Activated gamma-delta T cell (primary cell): ENCODE measurements around the gene SKI.

ENCODE experiments used
- DNase-seq: peaks from one replicate; lab custom pipeline; 2025; lab: John Stamatoyannopoulos, UW

Gene SKI

GRCh38 chr1:2274929-2275475 lies 46.9 kb downstream of the SKI start:
- no peak for DNase-seq

DNA sequence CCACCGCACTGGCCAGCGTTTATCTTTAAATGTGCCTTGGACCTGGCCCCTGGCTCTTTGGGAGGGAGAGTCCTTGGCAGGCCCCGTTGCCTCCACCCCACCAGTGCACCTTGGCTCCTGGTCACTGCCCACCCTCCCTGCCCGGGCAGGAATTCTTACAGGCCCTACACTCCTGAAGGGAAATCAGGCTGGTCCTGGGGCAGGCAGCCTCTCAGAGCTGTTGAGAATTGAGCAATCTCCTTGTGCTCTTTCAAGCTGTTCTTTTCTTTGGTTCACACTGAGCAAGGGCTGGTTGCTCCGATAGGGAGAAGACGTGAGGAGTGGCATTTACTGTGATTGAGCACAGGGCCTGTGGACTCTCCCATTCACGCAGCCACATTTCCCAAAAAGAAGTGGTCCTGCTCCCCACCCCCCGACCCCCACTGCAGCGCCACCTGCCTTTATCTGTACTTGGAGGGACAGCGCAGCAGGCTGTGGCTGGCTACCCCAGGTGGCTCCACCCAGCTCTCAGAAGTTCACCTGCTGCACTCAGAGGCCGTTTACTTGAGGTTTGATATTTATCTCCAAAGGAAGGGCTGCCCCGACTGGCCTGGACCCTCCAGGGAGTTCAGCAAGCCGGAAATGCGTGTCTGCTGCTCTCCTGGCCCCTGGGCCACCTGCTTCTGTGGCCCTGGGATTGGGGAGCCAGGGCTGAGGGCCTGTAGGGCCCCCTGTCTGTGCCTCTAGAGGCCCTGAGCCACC lies 47.8 kb downstream of the SKI start:
- no peak for DNase-seq

DNA sequence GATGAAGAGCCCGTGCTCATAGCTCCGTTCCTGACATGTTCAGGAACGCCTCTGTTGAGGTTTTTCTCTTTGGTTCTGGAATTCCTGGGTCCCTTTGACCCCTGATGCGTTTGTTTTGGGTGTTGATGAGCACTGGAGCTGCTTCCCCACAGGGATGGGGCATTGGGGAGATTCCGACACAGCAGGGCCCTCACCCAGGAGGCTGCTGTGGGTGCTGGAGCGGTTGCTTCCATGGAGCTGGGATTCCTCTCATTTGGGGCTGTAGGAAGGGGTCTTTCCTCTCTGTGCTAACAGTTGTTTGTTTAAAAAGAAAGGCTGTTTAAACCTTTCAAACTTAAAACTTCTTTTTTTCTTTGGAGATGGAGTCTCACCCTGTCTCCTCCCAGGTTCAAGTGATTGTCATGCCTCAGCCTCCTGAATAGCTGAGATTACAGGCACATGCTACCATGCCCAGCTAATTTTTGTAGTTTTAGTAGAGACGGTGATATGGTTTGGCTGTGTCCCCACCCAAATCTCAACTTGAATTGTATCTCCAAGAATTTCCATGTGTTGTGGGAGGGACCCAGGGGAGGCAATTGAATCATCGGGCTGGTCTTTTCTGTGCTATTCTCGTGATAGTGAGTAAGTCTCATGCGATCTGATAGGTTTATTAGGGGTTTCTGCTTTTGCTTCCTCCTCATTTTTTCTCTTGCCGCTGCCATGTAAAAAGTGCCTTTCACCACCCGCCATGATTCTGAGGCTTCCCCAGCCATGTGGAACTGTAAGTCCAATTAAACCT lies 48.9 kb downstream of the SKI start:
- DNase-seq, result no peak

DNA sequence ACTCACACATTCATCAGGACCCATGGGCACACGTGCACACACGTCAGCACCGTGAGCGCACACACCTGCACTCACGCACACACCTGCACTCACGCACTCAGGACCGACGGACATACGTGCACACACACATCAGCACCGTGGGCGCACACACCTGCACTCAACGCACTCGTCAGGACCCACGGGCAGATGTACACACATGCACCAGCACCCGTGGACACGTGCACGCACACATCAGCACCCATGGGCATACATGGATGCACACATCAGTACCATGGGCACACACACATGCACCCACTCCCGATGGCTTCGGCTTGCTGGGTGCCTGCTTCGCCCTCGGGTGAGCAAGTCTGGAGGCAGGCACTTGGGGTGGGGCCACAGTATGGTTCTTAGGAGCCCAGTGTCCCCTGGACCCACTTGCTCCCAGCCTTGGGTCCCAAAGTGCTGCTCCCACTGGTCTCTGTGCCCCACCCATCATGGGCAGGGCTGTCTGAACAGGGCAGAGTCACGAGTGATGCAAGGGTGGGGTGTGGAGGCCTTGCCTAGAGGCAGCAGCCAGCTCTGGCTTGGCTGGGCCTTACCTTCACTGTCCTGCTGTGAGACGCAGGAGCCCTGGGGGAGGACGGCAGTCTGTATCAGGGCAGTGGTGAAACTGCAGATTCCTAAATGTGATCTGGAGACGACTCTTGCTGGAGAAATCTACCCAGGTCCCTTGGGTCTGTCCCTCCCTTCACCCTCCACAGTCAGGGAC lies 49.8 kb downstream of the SKI start:
- no peak for DNase-seq

DNA sequence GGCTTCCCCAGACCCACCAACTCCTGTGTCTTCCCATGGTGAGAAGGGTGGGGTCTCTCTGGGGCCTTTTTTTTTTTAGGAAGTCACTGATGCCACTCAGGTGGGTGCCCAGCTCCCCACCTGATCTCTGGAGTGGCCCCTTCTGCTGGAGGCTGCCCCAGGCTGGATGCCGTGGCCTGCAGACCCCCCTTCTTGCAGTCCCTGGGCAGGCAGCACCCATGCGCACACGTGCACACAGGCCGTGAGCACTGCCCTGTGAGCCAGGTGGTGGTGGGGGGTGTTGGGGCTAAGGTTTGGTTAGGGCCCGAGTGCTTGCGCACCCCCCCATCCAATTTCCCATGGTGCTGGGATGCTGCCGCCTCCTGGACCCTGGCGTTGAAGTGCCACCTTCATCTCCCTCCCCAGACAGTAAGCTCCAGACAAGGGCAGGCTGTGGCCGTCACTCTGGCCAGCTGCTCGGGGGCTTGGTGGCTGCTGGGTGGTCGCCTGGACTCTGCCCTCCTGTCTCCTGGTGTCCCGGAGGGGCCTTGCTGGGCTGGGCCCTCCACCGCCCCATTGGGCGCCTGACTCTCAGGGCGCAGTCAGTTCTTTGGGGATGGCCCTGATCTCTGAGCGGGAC lies 50.6 kb downstream of the SKI start:
- DNase-seq, result no peak

GRCh38 chr1:2279210-2279639 lies 51.1 kb downstream of the SKI start:
- DNase-seq, result no peak

DNA sequence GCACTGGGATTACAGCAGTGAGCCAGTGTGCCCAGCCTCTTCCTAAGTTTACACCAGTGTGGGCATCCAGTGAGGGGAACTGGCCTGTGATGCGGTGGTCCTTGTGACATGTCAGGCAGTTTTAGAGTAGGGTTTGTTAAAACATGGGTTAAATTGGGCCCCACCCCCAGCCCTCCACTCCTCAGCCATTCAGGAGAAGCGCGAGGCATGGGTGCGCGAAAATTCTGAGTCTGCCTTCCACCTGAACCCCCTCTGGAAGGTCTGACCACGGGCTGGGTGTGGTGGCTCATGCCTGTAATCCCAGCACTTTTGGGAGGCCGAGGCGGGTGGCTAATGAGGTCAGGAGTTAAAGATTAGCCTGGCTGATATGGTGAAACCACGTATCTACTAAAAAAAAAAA lies 51.7 kb downstream of the SKI start:
- no peak for DNase-seq

DNA sequence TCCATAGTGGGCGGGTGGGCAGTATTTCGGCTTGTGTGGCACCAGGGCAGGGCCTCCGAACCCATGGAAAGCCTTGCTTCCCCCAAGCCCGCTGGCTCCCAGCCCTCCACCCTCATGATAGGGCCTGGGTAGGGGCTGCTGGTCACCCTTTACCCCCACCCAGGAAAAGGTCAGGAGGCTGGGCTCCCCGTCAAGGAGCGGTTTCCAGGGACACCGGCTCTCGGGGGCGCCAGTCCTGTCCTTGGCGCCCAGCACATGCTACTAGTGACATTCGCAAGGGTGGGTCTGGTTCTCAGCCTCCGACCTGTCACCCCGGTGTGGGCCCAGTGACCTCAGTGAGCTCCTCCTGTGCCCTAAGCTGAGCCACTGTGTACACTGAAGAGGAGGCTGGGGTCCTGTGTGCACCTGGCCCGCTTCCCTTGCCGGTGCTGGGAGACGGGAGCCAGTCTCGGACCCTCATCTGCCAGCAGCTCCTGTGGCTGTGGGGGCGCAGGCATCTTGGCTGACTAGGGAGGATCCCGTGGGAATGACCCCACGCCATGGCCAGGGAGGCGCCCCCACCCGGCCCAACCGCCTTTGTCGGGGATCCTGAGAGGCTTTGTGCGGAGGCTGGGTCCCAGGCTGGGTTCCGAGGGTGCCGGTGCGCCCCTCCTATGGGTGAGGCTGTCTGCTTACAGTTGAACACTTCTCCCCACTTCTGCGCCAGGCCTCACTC lies 54.6 kb downstream of the SKI start:
- DNase-seq, result no peak

DNA sequence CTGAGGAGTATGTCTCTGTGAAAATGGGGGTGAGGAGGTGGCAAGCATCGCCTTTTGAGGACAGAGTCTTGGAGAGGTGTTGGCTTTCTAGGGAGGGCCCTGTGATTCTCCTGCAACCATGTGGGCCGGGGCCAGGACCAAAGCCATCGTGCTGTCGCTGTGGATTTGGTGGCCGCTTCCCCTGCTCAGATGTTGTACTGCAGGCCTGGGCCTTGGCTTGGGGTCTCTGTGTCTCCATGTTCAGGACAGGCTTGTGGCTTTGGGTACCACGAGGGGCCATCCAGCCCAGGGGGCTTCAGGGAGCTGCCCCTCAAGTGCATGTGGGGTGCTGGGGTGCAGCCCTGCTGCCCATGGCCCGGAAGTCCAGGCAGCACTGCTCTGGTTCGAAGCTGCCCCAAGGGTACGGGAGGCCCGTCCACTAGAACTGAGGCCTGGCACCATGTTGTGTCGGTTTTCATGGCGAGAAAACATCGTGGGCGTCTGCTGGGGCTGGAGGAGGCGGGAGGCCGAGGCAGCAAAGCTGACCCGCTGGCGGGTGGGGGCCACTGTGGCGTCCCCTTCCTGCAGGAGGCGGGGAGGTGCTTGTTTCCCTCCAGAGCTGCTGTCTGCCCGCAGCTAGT lies 55.4 kb downstream of the SKI start:
- DNase-seq, result no peak

DNA sequence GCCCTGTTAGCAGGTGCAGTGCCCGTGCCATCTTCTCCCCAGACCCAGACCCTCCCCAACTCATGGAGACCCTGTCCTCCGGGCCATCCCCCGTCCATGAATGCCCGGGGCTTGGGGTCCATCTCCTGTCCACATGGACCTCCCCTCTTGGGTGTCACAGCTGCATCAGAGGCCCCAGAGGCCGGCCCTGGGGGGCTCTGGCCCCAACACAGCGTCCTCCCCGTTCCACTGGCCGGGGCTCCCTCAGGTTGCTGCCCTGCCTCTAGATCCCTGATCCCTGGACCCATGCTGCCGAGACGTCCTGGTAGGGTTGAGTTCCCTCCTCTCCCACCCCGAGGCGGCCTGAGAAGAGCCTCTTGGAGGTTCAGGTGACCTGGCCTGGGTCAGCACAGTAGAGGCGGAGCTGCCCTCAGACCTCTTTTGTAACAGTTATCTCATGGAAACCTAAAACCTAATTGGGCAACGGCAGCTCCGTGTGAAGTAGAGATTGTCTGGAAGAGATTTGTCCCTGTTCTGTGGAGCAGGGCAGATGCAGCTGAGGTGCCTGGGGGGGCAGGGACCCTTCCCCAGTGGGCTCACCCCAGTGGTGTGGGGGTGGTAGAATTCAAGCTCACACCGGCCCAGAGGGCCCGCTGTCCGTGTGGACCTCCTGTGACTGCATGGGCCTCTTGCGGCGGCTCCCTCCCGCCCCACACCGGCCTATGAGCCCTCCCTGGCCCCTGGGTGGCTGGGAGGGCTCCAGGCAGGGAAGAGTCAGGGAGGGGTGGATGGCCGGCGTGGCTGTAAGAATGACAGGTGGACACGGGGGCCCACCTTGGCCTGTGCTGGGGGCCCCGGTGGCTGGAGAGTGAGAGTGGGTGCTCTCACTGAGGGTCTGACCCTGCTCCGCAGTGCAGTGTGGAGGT lies 56.1 kb downstream of the SKI start:
- DNase-seq, result no peak

DNA sequence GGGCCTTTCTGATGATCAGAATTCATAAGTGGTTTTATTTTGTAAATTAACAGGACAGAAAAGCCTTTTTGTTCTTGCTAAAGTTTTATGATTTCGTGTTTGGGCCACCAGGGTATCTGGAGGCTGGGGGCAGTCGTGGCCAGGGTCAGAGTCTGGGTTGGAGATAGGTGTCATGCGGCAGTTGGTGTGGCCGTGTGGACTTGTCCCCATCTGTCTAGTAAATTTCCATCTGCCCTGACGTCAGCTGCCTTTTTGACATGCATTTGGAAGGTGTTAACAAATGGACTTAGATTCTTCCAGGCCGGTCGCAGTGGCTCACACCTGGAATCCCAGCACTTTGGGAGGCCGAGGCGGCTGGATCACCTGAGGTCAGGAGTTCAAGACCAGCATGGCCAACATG lies 56.8 kb downstream of the SKI start:
- DNase-seq, result no peak

DNA sequence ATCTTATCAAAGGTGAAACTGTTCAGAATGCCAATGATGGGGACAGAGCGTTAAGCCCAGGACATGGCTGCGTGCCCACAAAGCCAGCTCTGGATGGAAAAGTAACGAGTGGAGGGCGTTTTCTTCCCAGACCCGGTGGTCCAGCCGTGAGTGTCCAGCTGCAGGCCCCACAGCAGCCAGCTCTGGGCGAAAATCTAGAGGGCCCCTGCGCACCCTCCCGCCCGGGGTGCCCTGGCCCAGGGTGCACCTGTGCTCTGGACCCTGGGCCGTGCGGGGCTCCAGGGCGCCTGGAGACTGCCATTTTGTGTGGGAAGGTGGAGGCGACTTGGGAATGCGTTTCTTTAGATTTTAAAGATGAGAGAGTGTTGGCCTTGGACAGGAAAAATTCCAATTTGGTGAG lies 58.8 kb downstream of the SKI start:
- no peak for DNase-seq

DNA sequence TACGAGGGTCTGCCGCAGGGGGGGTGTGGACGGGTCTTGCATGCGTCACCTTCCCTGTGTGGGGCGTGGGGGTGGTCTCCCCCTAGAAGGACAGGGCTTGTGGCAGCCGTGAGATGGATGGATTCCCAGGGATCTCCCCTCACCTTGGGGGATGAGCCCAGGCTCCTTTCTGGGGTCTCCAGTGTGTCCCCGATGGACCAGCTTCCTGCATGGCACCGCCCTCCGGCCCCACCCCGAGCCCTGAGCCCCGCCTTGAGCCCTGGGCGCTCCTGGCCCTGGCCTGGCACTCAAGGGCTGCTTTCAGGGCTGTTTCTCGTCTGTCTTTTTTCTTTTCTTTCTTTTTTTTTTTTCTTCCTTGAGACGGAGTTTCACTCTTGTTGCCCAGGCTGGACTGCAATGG lies 59.5 kb downstream of the SKI start:
- no peak for DNase-seq

GRCh38 chr1:2288311-2288710 lies 60.2 kb downstream of the SKI start:
- no peak for DNase-seq

DNA sequence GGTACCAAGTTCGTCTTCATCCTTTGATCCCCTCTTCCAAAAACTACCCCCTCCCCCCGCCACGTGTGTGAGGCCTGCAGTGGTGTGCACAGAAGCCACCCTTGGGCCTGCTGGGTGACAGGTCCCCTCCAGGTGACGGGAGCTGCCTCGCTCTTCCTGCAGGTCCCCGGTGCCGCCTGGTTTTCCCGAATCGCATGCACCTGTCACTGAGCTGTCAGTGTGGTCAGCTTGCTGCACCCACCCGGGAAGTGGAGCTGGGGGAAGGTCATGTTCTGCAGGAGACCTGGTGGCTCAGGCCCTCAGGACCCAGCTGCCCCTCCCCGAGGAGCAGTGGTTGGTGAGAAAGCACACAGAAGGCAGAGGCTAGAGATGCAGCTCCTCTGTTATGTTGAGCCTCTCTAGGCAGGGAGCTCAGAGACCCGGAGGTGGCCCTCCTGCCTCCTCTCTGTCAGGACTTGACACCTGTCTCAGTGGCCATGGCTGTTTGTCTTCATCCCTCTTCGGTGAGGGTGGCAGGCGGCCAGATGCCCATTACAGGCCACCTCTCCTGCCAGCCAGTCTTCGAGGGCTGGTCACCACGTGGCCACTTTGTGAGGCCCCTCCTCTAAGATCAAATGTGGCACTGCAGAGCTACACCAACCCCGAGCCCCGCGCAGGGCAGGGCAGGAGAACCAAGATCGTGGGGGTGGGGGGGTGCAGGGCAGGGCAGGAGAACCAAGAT lies 60.9 kb downstream of the SKI start:
- DNase-seq, result no peak

DNA sequence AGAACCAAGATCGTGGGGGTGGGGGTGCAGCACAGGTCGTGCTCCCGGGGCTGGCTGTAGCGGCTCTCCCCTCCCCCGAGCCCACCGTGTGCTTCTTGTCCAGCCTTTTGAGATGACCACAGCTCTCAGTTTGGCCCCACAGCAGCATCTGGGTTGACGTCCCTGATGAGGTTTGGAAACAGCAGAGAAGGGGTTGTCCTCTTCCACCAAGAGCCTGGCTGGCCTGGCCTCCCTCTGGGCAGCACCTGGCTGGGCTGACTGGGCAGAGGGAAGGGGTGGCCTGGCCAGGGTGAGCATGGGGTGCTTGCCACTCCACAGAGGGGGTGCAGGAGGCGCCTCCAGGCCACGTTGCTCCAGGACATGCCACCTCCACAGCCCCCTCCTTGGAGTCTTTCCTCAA lies 61.5 kb downstream of the SKI start:
- DNase-seq, result no peak

- no peak for DNase-seq
These were observed 62.1 kb downstream of the SKI start for GRCh38 chr1:2290171-2290578.

DNA sequence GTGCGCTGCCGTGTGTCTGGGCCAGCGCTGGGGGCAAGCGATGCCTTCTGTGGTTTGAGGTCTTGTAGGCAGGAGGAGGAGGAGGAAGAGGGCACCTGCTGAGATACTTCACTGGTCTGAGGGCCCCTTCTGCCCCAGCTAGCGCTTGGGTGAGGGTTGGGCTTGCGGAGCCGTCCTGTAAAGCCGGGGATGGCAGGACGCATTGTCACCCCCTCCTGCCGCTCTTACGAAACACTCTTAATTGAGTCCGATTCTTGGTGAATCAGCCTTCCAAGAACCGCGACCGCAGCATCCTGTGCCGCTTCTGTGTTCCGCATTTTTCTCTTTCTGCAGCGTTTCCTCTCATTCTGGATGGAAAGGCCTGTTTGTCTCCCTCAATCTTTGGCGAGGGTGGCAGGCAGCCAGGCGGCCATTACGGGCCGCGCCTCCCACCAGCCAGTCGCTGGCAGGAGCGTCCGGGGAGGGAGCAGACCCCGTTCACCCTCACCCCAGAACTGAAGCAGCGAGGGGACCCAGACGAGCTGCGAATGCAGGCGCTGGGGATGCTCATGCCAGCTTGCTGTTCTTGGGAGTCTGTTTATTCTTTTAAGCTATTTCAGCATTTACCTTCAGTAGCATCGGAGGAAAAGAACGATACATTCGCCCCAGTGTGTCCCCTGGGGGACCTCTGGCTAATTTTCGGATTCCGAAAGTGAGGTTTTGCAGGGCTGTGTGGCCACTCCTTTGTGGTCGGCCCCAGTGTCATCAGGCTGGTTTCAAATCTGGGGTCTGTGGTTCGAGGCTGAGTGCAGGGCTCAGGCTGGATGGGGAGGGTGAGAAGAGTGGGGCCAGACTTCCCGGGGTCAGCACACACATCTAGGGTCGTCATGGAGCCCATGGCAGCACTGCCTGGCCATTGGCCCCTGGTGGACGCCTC lies 62.7 kb downstream of the SKI start:
- DNase-seq, result peak; percentile 59
